H9 (cell line): ENCODE data around the gene ZNF229. TPM values are rescaled to one million over a fixed set of nuclear protein-coding genes. Genes with fewer than 3 reads are reported as not detected.

Experiments
- DNase-seq: peaks from one replicate; pipeline ENCODE4 v3.0.0-alpha.2; 2017
- H2AFZ ChIP-seq: one replicate; pipeline ENCODE4 v1.6.1; 2013; ENCODE audit warnings: mild to moderate bottlenecking, low read length, control low read depth, moderate library complexity
- H2AK5ac ChIP-seq: 2 replicates; pipeline ENCODE4 v1.6.1; 2013; ENCODE audit warnings: low read length, control low read depth, mixed read lengths; ENCODE audit not compliant: insufficient read length
- H2BK120ac ChIP-seq: one replicate; pipeline ENCODE4 v1.6.1; 2013; ENCODE audit warnings: low read depth, mild to moderate bottlenecking, low read length, control low read depth, inconsistent platforms; ENCODE audit not compliant: poor library complexity, severe bottlenecking
- H2BK12ac ChIP-seq: 2 replicates; pipeline ENCODE4 v1.6.1; 2013; ENCODE audit warnings: low read length, control low read depth, mixed read lengths, low read depth; ENCODE audit not compliant: insufficient read length
- H2BK15ac ChIP-seq: 2 replicates; pipeline ENCODE4 v1.6.1; 2013; ENCODE audit warnings: low read depth, low read length, control low read depth
- H2BK20ac ChIP-seq: one replicate; pipeline ENCODE4 v1.6.1; 2013; ENCODE audit warnings: low read depth, mild to moderate bottlenecking, low read length, control low read depth, inconsistent platforms; ENCODE audit not compliant: poor library complexity, severe bottlenecking
- H2BK5ac ChIP-seq: 2 replicates; pipeline ENCODE4 v1.6.1; 2013; ENCODE audit warnings: low read length, control low read depth, mixed read lengths; ENCODE audit not compliant: insufficient read length
- H3K14ac ChIP-seq: 2 replicates; pipeline ENCODE4 v1.6.1; 2013; ENCODE audit warnings: low read length, control low read depth; ENCODE audit not compliant: insufficient read depth
- H3K18ac ChIP-seq: 2 replicates; pipeline ENCODE4 v1.6.1; 2013; ENCODE audit warnings: low read depth, mild to moderate bottlenecking, mixed read lengths, low read length, control low read depth; ENCODE audit not compliant: insufficient read length
- H3K23ac ChIP-seq: 2 replicates; pipeline ENCODE4 v1.6.1; 2013; ENCODE audit warnings: low read length, control low read depth, mixed read lengths, low read depth; ENCODE audit not compliant: insufficient read length
- H3K23me2 ChIP-seq: 2 replicates; pipeline ENCODE4 v1.6.1; 2013; ENCODE audit warnings: low read depth, mild to moderate bottlenecking, mixed read lengths, low read length, control low read depth; ENCODE audit not compliant: insufficient read length, poor library complexity, severe bottlenecking
- H3K27ac ChIP-seq: 2 replicates; pipeline ENCODE4 v1.5.1; 2013; ENCODE audit warnings: low read length, control low read depth, mixed read lengths, low read depth; ENCODE audit not compliant: insufficient read length
- H3K27me3 ChIP-seq: 2 replicates; pipeline ENCODE4 v1.6.1; 2013; ENCODE audit warnings: low read length, control low read depth, inconsistent platforms; ENCODE audit not compliant: insufficient read depth
- H3K4ac ChIP-seq: 2 replicates; pipeline ENCODE4 v1.6.1; 2013; ENCODE audit warnings: low read depth, mild to moderate bottlenecking, control low read depth, inconsistent platforms, low read length, moderate library complexity
- H3K4me1 ChIP-seq: 2 replicates; pipeline ENCODE4 v1.6.1; 2013; ENCODE audit warnings: low read length, control low read depth, inconsistent platforms; ENCODE audit not compliant: insufficient read depth
- H3K4me2 ChIP-seq: 2 replicates; pipeline ENCODE4 v1.6.1; 2013; ENCODE audit warnings: low read length, control low read depth, mixed read lengths; ENCODE audit not compliant: insufficient read length, insufficient read depth
- H3K56ac ChIP-seq: 2 replicates; pipeline ENCODE4 v1.6.1; 2013; ENCODE audit warnings: low read depth, mild to moderate bottlenecking, mixed read lengths, low read length, control low read depth; ENCODE audit not compliant: insufficient read length
- H3K79me1 ChIP-seq: 2 replicates; pipeline ENCODE4 v1.6.1; 2013; ENCODE audit warnings: low read depth, mild to moderate bottlenecking, moderate library complexity, low read length, control low read depth, inconsistent platforms; ENCODE audit not compliant: insufficient read depth, poor library complexity, severe bottlenecking
- H3K79me2 ChIP-seq: 2 replicates; pipeline ENCODE4 v1.6.1; 2013; ENCODE audit warnings: low read length, control low read depth, inconsistent platforms; ENCODE audit not compliant: insufficient read depth
- H3K9ac ChIP-seq: 2 replicates; pipeline ENCODE4 v1.6.1; 2013; ENCODE audit warnings: low read length, control low read depth, mixed read lengths; ENCODE audit not compliant: insufficient read length; ENCODE audit errors: extremely low read depth
- H3K9me3 ChIP-seq: one replicate; pipeline ENCODE4 v1.6.1; 2013; ENCODE audit warnings: low read depth, low read length, inconsistent platforms; ENCODE audit not compliant: control insufficient read depth
- H3T11ph ChIP-seq: one replicate; pipeline ENCODE4 v1.6.1; 2013; ENCODE audit warnings: mild to moderate bottlenecking, low read length, control low read depth, inconsistent platforms
- H4K20me1 ChIP-seq: one replicate; pipeline ENCODE4 v1.6.1; 2013; ENCODE audit not compliant: control insufficient read depth, insufficient read length, insufficient read depth
- H4K5ac ChIP-seq: 2 replicates; pipeline ENCODE4 v1.6.1; 2013; ENCODE audit warnings: low read depth, mild to moderate bottlenecking, mixed read lengths, low read length, control low read depth; ENCODE audit not compliant: insufficient read length
- H4K8ac ChIP-seq: replicated peaks from 2 replicates; pipeline ENCODE4 v1.6.1; 2013; ENCODE audit warnings: low read length, control low read depth, mixed read lengths, low read depth; ENCODE audit not compliant: insufficient read length
- H4K91ac ChIP-seq: 2 replicates; pipeline ENCODE4 v1.6.1; 2013; ENCODE audit warnings: low read depth, mild to moderate bottlenecking, moderate library complexity, mixed read lengths, low read length, control low read depth; ENCODE audit not compliant: insufficient read length
- H3K27ac Mint-ChIP-seq, 3 experiments: 2 replicates in 2 of 3; 3 replicates in 1 of 3; pipeline ENCODE4 v1.8.0; 2020 to 2021; ENCODE audit warnings: mixed read lengths in 3 of 3, mild to moderate bottlenecking in 1 of 3, moderate library complexity in 1 of 3
- H3K27me3 Mint-ChIP-seq: 2 replicates; pipeline ENCODE4 v1.8.0; 2021; ENCODE audit warnings: low read depth, mild to moderate bottlenecking, moderate library complexity, mixed read lengths
- H3K36me3 Mint-ChIP-seq, 3 experiments: 2 replicates in 2 of 3; 3 replicates in 1 of 3; pipeline ENCODE4 v1.8.0; 2020 to 2021; ENCODE audit warnings: low read depth in 3 of 3, mixed read lengths in 3 of 3; ENCODE audit not compliant: insufficient read depth in 1 of 3
- H3K4me1 Mint-ChIP-seq, 2 experiments: 2 replicates each; pipeline ENCODE4 v1.8.0; 2020; ENCODE audit warnings: mixed read lengths in 2 of 2
- H3K4me3 Mint-ChIP-seq, 2 experiments: 2 replicates in 1 of 2; 3 replicates in 1 of 2; pipeline ENCODE4 v1.8.0; 2020 to 2021; ENCODE audit warnings: mild to moderate bottlenecking in 2 of 2, mixed read lengths in 2 of 2, moderate library complexity in 1 of 2
- H3K9me3 Mint-ChIP-seq, 2 experiments: 2 replicates in 1 of 2; 3 replicates in 1 of 2; pipeline ENCODE4 v1.8.0; 2020; ENCODE audit warnings: mild to moderate bottlenecking in 2 of 2, mixed read lengths in 2 of 2, moderate library complexity in 1 of 2
- CTCF ChIP-seq: fragments of 200-600 bp; sonication (generic); conservative IDR thresholded peaks from 3 replicates; pipeline ENCODE4 v1.8.0; 2021; ENCODE audit warnings: antibody characterized with exemption, mild to moderate bottlenecking
- WGBS: extraction: QIAGEN DNeasy Blood & Tissue Kit; methylation state at CpG from one replicate; pipeline ENCODE4 v1.1.7; 2013; ENCODE audit warnings: missing lambda C conversion rate, low lambda C conversion rate, mixed read lengths; ENCODE audit not compliant: insufficient read length; ENCODE audit errors: extremely low coverage; 5-methylcytosine and 5-hydroxymethylcytosine counted together
- total RNA-seq: library from RNA; stranded (reverse); gene quantifications from 2 replicates; pipeline ENCODE4 v1.2.1, GENCODE V29; 2021

ZNF229 gene
- total RNA-seq, 1 experiment from 2014 or later: 7.4 TPM

DNA sequence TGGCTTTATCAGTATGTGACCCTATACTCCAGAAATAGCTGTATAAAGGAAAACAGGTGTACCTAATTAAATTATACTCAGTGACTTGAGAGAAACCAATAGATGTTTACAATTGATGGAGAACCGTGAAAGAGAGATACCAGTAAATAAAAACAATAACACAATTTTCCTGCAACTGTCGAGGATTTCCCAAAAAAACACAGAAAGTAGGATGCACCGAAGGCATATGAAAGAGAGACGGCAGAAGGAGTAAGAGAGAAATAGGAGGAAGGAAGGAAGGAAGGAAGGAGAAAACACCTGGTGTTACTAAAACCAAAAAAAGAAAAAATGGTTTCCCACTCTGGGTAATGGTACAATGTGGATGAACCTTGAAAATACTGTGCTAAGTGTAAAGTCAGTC, 6.8 kb upstream of the ZNF229 start:
- no CpG with 5 or more reads among the region's 4 CpGs for WGBS
- H3K27ac Mint-ChIP-seq: no peak overlapping the region
- Histone ChIP-seq H3K9me3 (peaks cover 57% of the 10 kb centered on the region), H4K5ac (no peak overlapping the region), H3K4me1 (no peaks in the 10 kb centered on the region), H3T11ph (no peak overlapping the region), H3K79me2 (no peaks in the 10 kb centered on the region), H4K91ac (no peak overlapping the region), H3K9ac (no peak overlapping the region), H4K20me1 (no peaks in the 10 kb centered on the region), H3K27me3 (no peaks in the 10 kb centered on the region), H3K79me1 (no peaks in the 10 kb centered on the region), H3K18ac (no peak overlapping the region), H2BK15ac (no peak overlapping the region), H3K4me2 (no peak overlapping the region), H3K23ac (no peak overlapping the region), H4K8ac (no peak overlapping the region), H2BK5ac (no peak overlapping the region), H3K23me2 (no peaks in the 10 kb centered on the region), H2AK5ac (no peak overlapping the region), H2BK20ac (no peak overlapping the region), H2AFZ (no peak overlapping the region), H3K14ac (no peak overlapping the region), H3K27ac (no peak overlapping the region), H3K4ac (no peak overlapping the region), H2BK12ac (no peak overlapping the region), H3K56ac (no peak overlapping the region), H2BK120ac (no peak overlapping the region)
- H3K4me3 Mint-ChIP-seq: no peak overlapping the region
- peaks cover 12% of the 10 kb centered on the region for H3K27me3 Mint-ChIP-seq
- no peak for DNase-seq
- H3K4me1 Mint-ChIP-seq: no peaks in the 10 kb centered on the region
- TF ChIP-seq CTCF: no peak
- peaks cover 58 to 66% of the 10 kb centered on the region in 2 experiments for H3K9me3 Mint-ChIP-seq
- peaks cover 9 to 38% (median 24%) of the 10 kb centered on the region in 3 experiments; a peak in 5 of 7 replicates for H3K36me3 Mint-ChIP-seq
